Inflammatory macrophage (primary cell): ENCODE results near the gene ZDHHC21.
"Not testable (repeated sequence)": the region's sequence is repeated elsewhere in the genome, so short reads cannot be mapped to it uniquely, and the experiment has no call there.

ENCODE experiments used
- DNase-seq, 2 donors: peaks; one replicate each; pipeline ENCODE4 v3.0.0-alpha.2; 2020 to 2022

The ZDHHC21 gene

GRCh38 chr9:14678776-14679175 lies 14.5 kb downstream of the ZDHHC21 start:
- DNase-seq = no peak

DNA sequence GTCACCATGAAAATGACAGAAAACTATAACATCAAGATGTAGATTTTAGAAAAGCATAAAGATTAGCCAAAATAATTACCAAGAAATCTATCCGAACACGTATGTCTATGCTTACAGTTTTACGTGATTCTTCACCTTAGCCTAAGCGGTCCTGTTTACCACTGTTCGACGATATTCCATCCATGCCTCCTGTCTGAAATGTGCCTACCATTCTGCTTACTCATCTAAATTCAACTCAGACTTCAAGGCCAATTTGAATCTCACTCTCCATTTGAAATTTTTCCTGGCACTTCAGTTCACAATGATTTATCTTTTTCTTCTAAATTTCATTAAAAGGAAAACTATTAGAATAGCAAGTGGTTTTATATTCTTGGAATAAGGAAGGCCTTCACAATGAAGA lies 15.4 kb downstream of the ZDHHC21 start:
- DNase-seq = no peak

- no peak for DNase-seq
Observed at GRCh38 chr9:14677396-14677795, 15.8 kb downstream of the ZDHHC21 start.

DNA sequence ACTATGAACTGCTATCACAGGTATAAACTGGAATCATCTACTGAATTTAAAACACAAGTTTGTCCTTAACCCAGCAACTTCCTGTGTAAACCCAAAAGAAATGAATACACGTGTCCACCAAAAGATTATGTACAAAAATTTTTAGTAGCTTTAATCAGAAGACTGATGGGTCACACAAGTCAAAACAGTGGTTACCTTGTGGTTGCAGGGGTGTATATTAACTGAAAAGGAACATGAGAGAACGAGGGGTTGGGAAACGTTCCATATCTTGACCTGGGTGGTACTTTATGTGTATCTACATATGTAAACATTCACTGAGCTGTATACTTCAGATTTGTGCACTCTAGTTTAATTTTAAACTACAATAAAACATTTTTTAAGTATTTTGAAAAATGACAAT lies 18.6 kb downstream of the ZDHHC21 start:
- DNase-seq = no peak

DNA sequence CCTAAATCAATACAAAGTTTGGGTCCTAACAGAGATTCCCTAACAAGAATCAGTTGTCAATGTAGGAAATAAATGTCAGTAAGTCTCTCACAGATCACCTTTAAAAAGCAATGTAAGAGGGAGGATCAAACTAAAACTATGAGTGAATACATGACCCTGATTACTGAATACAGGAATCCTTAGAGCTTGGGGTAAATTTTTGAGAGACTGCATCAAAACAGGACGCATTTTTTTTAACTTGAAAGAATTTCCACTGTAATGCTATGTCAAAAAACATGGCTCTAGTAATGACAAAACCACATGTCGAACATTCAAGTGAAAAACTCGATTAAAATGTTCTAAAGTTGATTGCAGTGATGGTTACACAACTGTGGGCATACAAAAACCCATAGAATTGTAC lies 21.9 kb downstream of the ZDHHC21 start:
- DNase-seq = no peak

- no peak for DNase-seq
Observed at GRCh38 chr9:14670718-14671117, 22.5 kb downstream of the ZDHHC21 start.

DNA sequence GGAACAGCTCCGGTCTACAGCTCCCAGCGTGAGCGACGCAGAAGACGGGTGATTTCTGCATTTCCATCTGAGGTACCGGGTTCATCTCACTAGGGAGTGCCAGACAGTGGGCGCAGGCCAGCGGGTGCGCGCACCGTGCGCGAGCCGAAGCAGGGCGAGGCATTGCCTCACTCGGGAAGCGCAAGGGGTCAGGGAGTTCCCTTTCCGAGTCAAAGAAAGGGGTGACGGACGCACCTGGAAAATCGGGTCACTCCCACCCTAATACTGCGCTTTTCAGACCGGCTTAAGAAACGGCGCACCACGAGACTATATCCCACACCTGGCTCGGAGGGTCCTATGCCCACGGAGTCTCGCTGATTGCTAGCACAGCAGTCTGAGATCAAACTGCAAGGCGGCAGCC lies 29.2 kb downstream of the ZDHHC21 start:
- not testable (repeated sequence) for DNase-seq

- DNase-seq = no peak
Observed at GRCh38 chr9:14662060-14662453, 31.2 kb downstream of the ZDHHC21 start.

- peak in 1 of 2 donors; percentile 25 for DNase-seq
Observed at GRCh38 chr9:14661421-14662059, 31.7 kb downstream of the ZDHHC21 start.

- no peak for DNase-seq
Observed at GRCh38 chr9:14660721-14661120, 32.5 kb downstream of the ZDHHC21 start.

- DNase-seq = no peak
Observed at GRCh38 chr9:14654932-14655331, 38.3 kb downstream of the ZDHHC21 start.

GRCh38 chr9:14653511-14653910 lies 39.7 kb downstream of the ZDHHC21 start:
- no peak for DNase-seq

- no peak for DNase-seq
Observed at GRCh38 chr9:14652729-14653377, 40.4 kb downstream of the ZDHHC21 start.

DNA sequence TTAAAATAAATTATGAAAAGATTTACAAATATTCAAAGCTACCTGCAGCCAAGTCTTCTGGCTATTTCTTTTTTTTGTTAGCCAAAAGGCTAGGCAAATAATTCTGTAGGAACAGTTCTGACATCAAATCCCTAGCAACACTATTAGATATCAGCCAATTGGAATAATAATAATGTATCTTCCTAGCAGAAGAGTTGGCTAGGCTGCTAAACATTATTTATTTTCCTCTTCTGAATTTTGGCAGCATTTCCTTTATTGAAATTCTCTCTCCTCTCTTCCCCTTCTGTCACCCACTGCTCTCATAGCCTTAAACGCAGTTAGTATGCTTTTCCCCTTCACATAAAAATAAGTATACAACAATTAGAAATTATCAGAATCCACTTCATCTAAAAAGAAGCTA lies 42.6 kb downstream of the ZDHHC21 start:
- no peak for DNase-seq

GRCh38 chr9:14645648-14646047 lies 47.6 kb downstream of the ZDHHC21 start:
- no peak for DNase-seq

DNA sequence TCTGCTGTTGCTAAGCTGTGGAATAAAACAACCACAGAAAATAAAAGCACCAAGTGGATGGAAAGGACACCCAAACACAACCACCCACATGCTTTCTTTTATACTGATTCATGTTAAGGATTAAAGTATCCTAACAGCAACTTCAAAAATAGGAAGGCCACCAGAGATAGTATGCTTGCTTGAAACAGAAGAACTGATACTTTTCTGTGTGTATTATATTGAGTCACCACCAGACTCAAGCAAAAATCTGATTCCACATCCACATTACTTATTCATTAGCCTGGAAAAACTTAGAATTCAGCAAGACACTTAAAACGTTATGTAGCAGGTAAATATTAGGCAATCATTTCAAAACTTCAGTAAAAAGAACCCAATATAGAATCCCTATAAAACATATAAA lies 52.3 kb downstream of the ZDHHC21 start:
- DNase-seq = no peak

GRCh38 chr9:14640294-14640693 lies 52.9 kb downstream of the ZDHHC21 start:
- no peak for DNase-seq

GRCh38 chr9:14633906-14634565 lies 59.2 kb downstream of the ZDHHC21 start:
- DNase-seq = no peak

DNA sequence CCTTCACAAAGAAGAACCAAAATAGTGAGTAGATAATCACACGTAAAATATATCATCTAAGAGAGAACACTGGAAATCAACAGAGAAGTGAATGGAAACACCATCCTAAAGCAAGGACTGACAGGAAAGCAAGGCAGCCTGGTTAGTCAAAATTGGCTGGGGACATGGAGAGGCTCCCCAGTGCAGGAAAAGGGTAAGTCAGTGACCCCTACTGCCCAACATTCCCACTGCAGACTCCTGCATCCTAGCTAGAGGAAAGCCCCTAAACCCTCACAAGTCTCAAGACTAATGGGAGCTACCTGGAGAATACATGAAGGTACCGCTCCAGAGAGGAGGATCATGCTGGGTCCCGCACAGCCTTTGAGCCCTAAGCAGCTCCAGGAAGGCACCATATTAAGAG lies 60.1 kb downstream of the ZDHHC21 start:
- DNase-seq = no peak

DNA sequence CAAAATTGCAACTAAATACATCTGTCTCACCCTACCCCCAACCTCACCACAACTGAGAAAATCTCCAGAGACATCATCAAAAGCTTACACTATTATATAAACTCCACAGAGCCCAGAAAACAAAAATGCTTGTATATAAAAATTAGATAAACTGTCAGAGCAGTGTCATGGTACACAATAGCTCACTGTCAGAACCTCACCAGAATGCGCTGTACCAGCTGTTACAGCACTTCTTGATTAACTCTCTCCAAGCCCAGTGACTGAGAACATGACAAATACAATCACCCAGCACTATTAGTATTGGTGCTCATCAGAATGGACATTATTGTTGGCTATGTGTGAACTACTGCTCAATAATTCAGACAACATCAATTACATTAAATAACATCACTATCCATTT lies 65.7 kb downstream of the ZDHHC21 start:
- DNase-seq = no peak

- no peak for DNase-seq
Observed at GRCh38 chr9:14618836-14619420, 74.3 kb downstream of the ZDHHC21 start.

DNA sequence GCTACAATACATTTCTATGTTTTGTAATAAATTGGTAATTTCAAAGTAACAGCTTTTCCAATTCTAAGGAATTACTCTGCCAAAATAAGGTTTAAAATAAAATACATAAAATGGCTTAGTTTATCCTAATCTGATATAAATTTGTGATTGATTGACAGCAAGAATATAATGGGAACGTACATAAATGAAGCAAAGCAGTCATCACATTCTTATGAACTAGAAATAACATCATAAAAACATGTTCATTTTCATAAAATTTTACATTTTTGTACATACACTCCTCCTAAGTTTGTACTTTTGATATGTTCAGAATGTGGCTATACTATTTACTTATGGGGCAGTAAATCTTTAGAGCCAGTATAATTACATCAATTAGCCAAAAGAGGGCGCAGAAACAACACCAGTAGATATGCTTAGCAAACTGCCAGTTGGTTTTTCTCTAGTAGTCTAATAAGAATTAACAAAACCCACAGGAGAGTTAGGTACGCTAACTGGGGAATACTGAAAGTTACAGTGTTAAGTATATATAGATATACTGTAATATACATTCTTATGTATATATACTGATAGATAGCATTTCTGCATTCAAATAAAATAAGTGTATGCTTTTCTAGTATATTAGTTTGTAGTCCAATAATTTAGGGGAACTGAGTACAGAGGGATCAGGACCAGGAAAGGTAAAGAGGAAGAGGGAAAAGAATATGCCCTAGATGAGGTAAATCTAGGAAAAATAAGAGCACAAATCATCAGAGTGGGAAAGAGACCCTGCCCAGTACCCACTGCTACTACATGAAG lies 76.8 kb downstream of the ZDHHC21 start:
- peak; percentile 31 to 44 for DNase-seq

DNA sequence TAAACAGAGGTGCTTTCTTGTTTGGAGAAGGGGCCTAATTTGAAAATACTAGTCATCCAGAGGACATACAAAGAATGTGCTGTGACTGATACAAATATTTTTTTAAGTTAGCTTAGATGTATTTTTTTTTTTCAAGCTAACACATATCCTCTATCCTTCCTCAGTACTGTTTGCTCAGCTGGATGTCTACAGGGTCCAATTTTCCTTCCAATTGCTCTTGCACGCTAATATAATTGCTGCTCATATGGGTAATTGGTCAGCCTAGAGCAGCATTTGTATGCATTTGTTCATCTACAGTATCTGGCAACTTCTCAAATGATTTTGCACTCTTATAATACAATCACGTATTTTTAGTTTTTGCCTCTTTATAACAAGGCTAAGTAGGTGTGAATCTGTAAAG lies 84.7 kb downstream of the ZDHHC21 start:
- DNase-seq = no peak
